ENCODE results near the gene FN3KRP. TPM values are rescaled to one million over a fixed set of nuclear protein-coding genes. Genes with fewer than 3 reads are reported as not detected.

FN3KRP gene
- total and polyA plus RNA-seq, 2 of the 13 experiments (the other 11 are each of a cell fraction or from before 2014, with no cell fraction given): 22.4 to 28.2 TPM

- no peak for TF ChIP-seq PRDM4 (CRISPR knock-in tag; IDR thresholded peaks at IDR 0.05; ENCODE audit: borderline replicate concordance)
- TF ChIP-seq ZNF329 (CRISPR knock-in tag; IDR thresholded peaks at IDR 0.05; ENCODE audit: low read depth): no peak; the same call in 1 of the 2 replicates
- TF ChIP-seq ZNF724P (CRISPR knock-in tag; IDR thresholded peaks at IDR 0.05; ENCODE audit: borderline replicate concordance): peak; percentile 72; the same call in 1 of the 2 replicates
- TF ChIP-seq FOXO1 (CRISPR knock-in tag; IDR thresholded peaks at IDR 0.05): peak; percentile 72; the same call in 1 of the 2 replicates
- peak; percentile 63 for TF ChIP-seq ELF1 (CRISPR knock-in tag; IDR thresholded peaks at IDR 0.05)
- TF ChIP-seq HNRNPLL (IDR thresholded peaks at IDR 0.05; ENCODE audit: low read depth, low read length, poor library complexity, severe bottlenecking): peak; percentile 73
- no peak for TF ChIP-seq SETDB1 (CRISPR knock-in tag; IDR thresholded peaks at IDR 0.05; ENCODE audit: borderline replicate concordance)
- TF ChIP-seq ZNF547 (CRISPR knock-in tag; IDR thresholded peaks at IDR 0.05): peak; percentile 95
- no peak for TF ChIP-seq PHB2 (IDR thresholded peaks at IDR 0.05; ENCODE audit: partially characterized antibody)
- TF ChIP-seq HMG20B (CRISPR knock-in tag; conservative IDR thresholded peaks at IDR 0.05): peak; percentile 71; the same call in 1 of the 2 replicates
- TF ChIP-seq IKZF4 (CRISPR knock-in tag; IDR thresholded peaks at IDR 0.05; ENCODE audit: borderline replicate concordance, low read depth, not compliant biosample characterization): peak; percentile 80
- TF ChIP-seq, protein P1, sequence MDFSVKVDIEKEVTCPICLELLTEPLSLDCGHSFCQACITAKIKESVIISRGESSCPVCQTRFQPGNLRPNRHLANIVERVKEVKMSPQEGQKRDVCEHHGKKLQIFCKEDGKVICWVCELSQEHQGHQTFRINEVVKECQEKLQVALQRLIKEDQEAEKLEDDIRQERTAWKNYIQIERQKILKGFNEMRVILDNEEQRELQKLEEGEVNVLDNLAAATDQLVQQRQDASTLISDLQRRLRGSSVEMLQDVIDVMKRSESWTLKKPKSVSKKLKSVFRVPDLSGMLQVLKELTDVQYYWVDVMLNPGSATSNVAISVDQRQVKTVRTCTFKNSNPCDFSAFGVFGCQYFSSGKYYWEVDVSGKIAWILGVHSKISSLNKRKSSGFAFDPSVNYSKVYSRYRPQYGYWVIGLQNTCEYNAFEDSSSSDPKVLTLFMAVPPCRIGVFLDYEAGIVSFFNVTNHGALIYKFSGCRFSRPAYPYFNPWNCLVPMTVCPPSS (IDR thresholded peaks at IDR 0.05): no peak
- TF ChIP-seq ZNF737 (CRISPR knock-in tag; IDR thresholded peaks at IDR 0.05; ENCODE audit: borderline replicate concordance): no peak
- TF ChIP-seq TP53 (CRISPR knock-in tag; conservative IDR thresholded peaks at IDR 0.05): no peak; the same call in 1 of the 2 replicates
- peak; percentile 56; the same call in 1 of the 2 replicates for TF ChIP-seq ZNF160 (CRISPR knock-in tag; IDR thresholded peaks at IDR 0.05)
- TF ChIP-seq GTF3A (CRISPR knock-in tag; conservative IDR thresholded peaks at IDR 0.05): peak; percentile 61; the same call in 1 of the 2 replicates
- peak; percentile 93 for TF ChIP-seq ZNF263 (CRISPR knock-in tag; IDR thresholded peaks at IDR 0.05)
- no peak; the same call in 1 of the 2 replicates for TF ChIP-seq PAX8 (CRISPR knock-in tag; IDR thresholded peaks at IDR 0.05; ENCODE audit: borderline replicate concordance)
- peak; percentile 91 for TF ChIP-seq ZNF709 (CRISPR knock-in tag; IDR thresholded peaks at IDR 0.05)
- TF ChIP-seq ATF1 (CRISPR knock-in tag; IDR thresholded peaks at IDR 0.05): no peak
- peak; percentile 84 for TF ChIP-seq TGIF2 (CRISPR knock-in tag; IDR thresholded peaks at IDR 0.05)
- no peak for TF ChIP-seq PRMT3 (CRISPR knock-in tag; IDR thresholded peaks at IDR 0.05; ENCODE audit: borderline replicate concordance, low read depth)
- TF ChIP-seq SNAI1 (CRISPR knock-in tag; IDR thresholded peaks at IDR 0.05; ENCODE audit: borderline replicate concordance): no peak
- TF ChIP-seq MEF2D (CRISPR knock-in tag; IDR thresholded peaks at IDR 0.05): 0 out of 2 replicates have a peak, but pooled peaks have one; percentile 44
- no peak for TF ChIP-seq MLLT10 (CRISPR knock-in tag; IDR thresholded peaks at IDR 0.05)
- TF ChIP-seq ARID2 (CRISPR knock-in tag; IDR thresholded peaks at IDR 0.05; ENCODE audit: borderline replicate concordance): no peak
- peak; percentile 14; the same call in 1 of the 2 replicates for TF ChIP-seq STAG1 (CRISPR knock-in tag; IDR thresholded peaks at IDR 0.05)
- TF ChIP-seq NCOA2 (CRISPR knock-in tag; IDR thresholded peaks at IDR 0.05): no peak
Measured at GRCh38 chr17:82751571-82752370, 35.3 kb downstream of the FN3KRP start, which contains the start of gene TBCD (continued).
